Measurements from ENCODE around the gene SSTR4.
A peak's percentile ranks its signal among the peaks of the same experiment; 100 is the strongest.

The SSTR4 gene

GRCh38 chr20:23061734-23062561 is 26.8 kb downstream of the SSTR4 start:
- no peak for DNase-seq (ENCODE audit: low read depth)
- no peak overlapping the region for H3K4me3 ChIP-seq (ENCODE audit: low read depth, low read length)

- no peak overlapping the region for H3K4me3 ChIP-seq (ENCODE audit: low read depth, low read length)
- DNase-seq (ENCODE audit: low read depth): no peak
Observed at GRCh38 chr20:23062632-23063031, 27.5 kb downstream of the SSTR4 start.

GRCh38 chr20:23063168-23063567 is 28.1 kb downstream of the SSTR4 start:
- no peak overlapping the region for H3K4me3 ChIP-seq (ENCODE audit: low read depth, low read length)
- DNase-seq (ENCODE audit: low read depth): no peak

- no peak overlapping the region for H3K4me3 ChIP-seq (ENCODE audit: low read depth, low read length)
- no peak for DNase-seq (ENCODE audit: low read depth)
Observed at GRCh38 chr20:23063581-23063980, 28.5 kb downstream of the SSTR4 start.

GRCh38 chr20:23065266-23066201 is 30.4 kb downstream of the SSTR4 start:
- DNase-seq (ENCODE audit: low read depth): no peak
- no peak overlapping the region for H3K4me3 ChIP-seq (ENCODE audit: low read depth, low read length)

- H3K4me3 ChIP-seq (ENCODE audit: low read depth, low read length): no peak overlapping the region
- DNase-seq (ENCODE audit: low read depth): no peak
Observed at GRCh38 chr20:23066772-23067171, 31.7 kb downstream of the SSTR4 start.

GRCh38 chr20:23068283-23068682 is 33.2 kb downstream of the SSTR4 start:
- H3K4me3 ChIP-seq (ENCODE audit: low read depth, low read length): no peak overlapping the region
- no peak for DNase-seq (ENCODE audit: low read depth)

- no peak for DNase-seq (ENCODE audit: low read depth)
- H3K4me3 ChIP-seq (ENCODE audit: low read depth, low read length): no peak overlapping the region
Observed at GRCh38 chr20:23069108-23069507, 34.0 kb downstream of the SSTR4 start.

GRCh38 chr20:23071398-23071797 is 36.3 kb downstream of the SSTR4 start:
- H3K4me3 ChIP-seq (ENCODE audit: low read depth, low read length): no peak overlapping the region
- no peak for DNase-seq (ENCODE audit: low read depth)

GRCh38 chr20:23071996-23072395 is 36.9 kb downstream of the SSTR4 start:
- H3K4me3 ChIP-seq (ENCODE audit: low read depth, low read length): no peak overlapping the region
- no peak for DNase-seq (ENCODE audit: low read depth)

- no peak for DNase-seq (ENCODE audit: low read depth)
- H3K4me3 ChIP-seq (ENCODE audit: low read depth, low read length): no peak overlapping the region
Observed at GRCh38 chr20:23072892-23073586, 37.9 kb downstream of the SSTR4 start.

- no peak overlapping the region for H3K4me3 ChIP-seq (ENCODE audit: low read depth, low read length)
- DNase-seq (ENCODE audit: low read depth): no peak
Observed at GRCh38 chr20:23074052-23074451, 38.9 kb downstream of the SSTR4 start.

- DNase-seq (ENCODE audit: low read depth): no peak
- no peak overlapping the region for H3K4me3 ChIP-seq (ENCODE audit: low read depth, low read length)
Observed at GRCh38 chr20:23077277-23077676, 42.2 kb downstream of the SSTR4 start.

GRCh38 chr20:23078351-23079015 is 43.4 kb downstream of the SSTR4 start:
- no peak overlapping the region for H3K4me3 ChIP-seq (ENCODE audit: low read depth, low read length)
- DNase-seq (ENCODE audit: low read depth): peak; percentile 69

GRCh38 chr20:23079016-23079351 is 43.9 kb downstream of the SSTR4 start:
- DNase-seq (ENCODE audit: low read depth): no peak
- H3K4me3 ChIP-seq (ENCODE audit: low read depth, low read length): no peak overlapping the region

GRCh38 chr20:23079926-23080325 is 44.8 kb downstream of the SSTR4 start:
- H3K4me3 ChIP-seq (ENCODE audit: low read depth, low read length): no peak overlapping the region
- DNase-seq (ENCODE audit: low read depth): no peak

- DNase-seq (ENCODE audit: low read depth): no peak
Observed at GRCh38 chr20:23080521-23080920, 45.4 kb downstream of the SSTR4 start.

GRCh38 chr20:23081263-23081819 is 46.2 kb downstream of the SSTR4 start:
- no peak for DNase-seq (ENCODE audit: low read depth)
- H3K4me3 ChIP-seq (ENCODE audit: low read depth, low read length): no peak overlapping the region

More at GRCh38 chr20:23080521-23080920, 45.4 kb downstream of the SSTR4 start:
- no peak overlapping the region for H3K4me3 ChIP-seq (ENCODE audit: low read depth, low read length)

- H3K4me3 ChIP-seq (ENCODE audit: low read depth, low read length): no peak overlapping the region
- DNase-seq (ENCODE audit: low read depth): no peak
Observed at GRCh38 chr20:23082846-23083552, 47.9 kb downstream of the SSTR4 start.

Data from skeletal muscle cell (primary cell).